H1 (cell line): ENCODE data around the gene POLR1F. TPM values are rescaled to one million over a fixed set of nuclear protein-coding genes. Genes with fewer than 3 reads are reported as not detected.

Experiments
- CTCF ChIA-PET: fragments of 300-600 bp; sonication (Branson Sonifier 250); formaldehyde crosslinking; loops from one replicate; lab custom pipeline; 2021; ENCODE audit not compliant: partially characterized antibody; lab: Charles Lee
- POLR2A ChIA-PET: fragments of 300-600 bp; sonication (Branson Sonifier 250); formaldehyde crosslinking; loops from one replicate; lab custom pipeline; 2021; ENCODE audit warnings: inconsistent platforms; ENCODE audit not compliant: partially characterized antibody; lab: Charles Lee
- DNase-seq, 2 experiments: peaks; one replicate each; pipeline versions ENCODE4 v3.0.0 to v3.0.0-alpha.2; 2010 to 2022; ENCODE audit warnings: low spot score in 2 of 2, low read depth in 1 of 2, mixed read lengths in 1 of 2
- FAIRE-seq: peaks from 2 replicates; lab custom pipeline; 2011; peaks lifted over from hg19 to GRCh38; lab: Jason Lieb, UNC
- H2AFZ ChIP-seq: 2 replicates; pipeline ENCODE4 v1.8.1; 2012; ENCODE audit warnings: low read length, inconsistent platforms
- H2AK5ac ChIP-seq: 2 replicates; pipeline ENCODE4 v1.6.1; 2013; ENCODE audit warnings: low read depth, low read length
- H2BK120ac ChIP-seq: replicated peaks from 2 replicates; pipeline ENCODE3; 2013; ENCODE audit warnings: low read depth, low read length, inconsistent platforms
- H2BK12ac ChIP-seq: 2 replicates; pipeline ENCODE4 v1.6.1; 2013; ENCODE audit warnings: low read depth, low read length
- H2BK15ac ChIP-seq: 2 replicates; pipeline ENCODE4 v1.6.1; 2013; ENCODE audit warnings: low read length
- H2BK20ac ChIP-seq: 2 replicates; pipeline ENCODE4 v1.6.1; 2013; ENCODE audit warnings: low read length
- H2BK5ac ChIP-seq: 2 replicates; pipeline ENCODE4 v1.6.1; 2013; ENCODE audit warnings: low read depth, low read length
- H3K14ac ChIP-seq: 2 replicates; pipeline ENCODE4 v1.6.1; 2013; ENCODE audit warnings: inconsistent platforms; ENCODE audit not compliant: insufficient read length
- H3K18ac ChIP-seq: 2 replicates; pipeline ENCODE4 v1.6.1; 2013; ENCODE audit warnings: low read length; ENCODE audit errors: extremely low read depth
- H3K23ac ChIP-seq: 2 replicates; pipeline ENCODE4 v1.6.1; 2013; ENCODE audit warnings: inconsistent platforms; ENCODE audit not compliant: insufficient read length
- H3K23me2 ChIP-seq: 2 replicates; pipeline ENCODE4 v1.6.1; 2013; ENCODE audit warnings: low read depth, low read length
- H3K27ac ChIP-seq: 2 replicates; pipeline ENCODE4 v1.6.1; 2011; ENCODE audit warnings: low read depth, low read length, inconsistent platforms
- H3K27me3 ChIP-seq, 4 experiments: replicated peaks in 1 of 4; 1 replicate in 1 of 4; 2 replicates in 3 of 4; pipeline versions ENCODE4 v1.6.1 to v1.8.1; 2011 to 2013; ENCODE audit warnings: low read length in 3 of 4, mild to moderate bottlenecking in 3 of 4, inconsistent platforms in 2 of 4, mixed read lengths in 2 of 4, moderate library complexity in 1 of 4; ENCODE audit not compliant: control insufficient read depth in 3 of 4, insufficient read depth in 3 of 4; ENCODE audit errors: extremely low read depth in 1 of 4
- H3K36me3 ChIP-seq, 4 experiments: 2 replicates each; pipeline versions ENCODE4 v1.6.1 to v1.8.1; 2011 to 2013; ENCODE audit warnings: mild to moderate bottlenecking in 4 of 4, low read length in 3 of 4, moderate library complexity in 2 of 4, control low read depth in 1 of 4, inconsistent platforms in 1 of 4; ENCODE audit not compliant: insufficient read depth in 4 of 4, control insufficient read depth in 2 of 4
- H3K4ac ChIP-seq: replicated peaks from 2 replicates; pipeline ENCODE3; 2013; ENCODE audit warnings: low read length, low read depth, mixed read lengths, inconsistent platforms; ENCODE audit not compliant: insufficient read length
- H3K4me1 ChIP-seq, 4 experiments: replicated peaks in 1 of 4; 1 replicate in 1 of 4; 2 replicates in 3 of 4; pipeline versions ENCODE4 v1.6.1 to v1.8.1; 2011 to 2013; ENCODE audit warnings: low read length in 3 of 4, inconsistent platforms in 2 of 4, mixed read lengths in 1 of 4; ENCODE audit not compliant: insufficient read depth in 4 of 4, control insufficient read depth in 3 of 4
- H3K4me2 ChIP-seq, 2 experiments: 2 replicates each; pipeline versions ENCODE4 v1.6.1 to v1.8.1; 2011 to 2013; ENCODE audit warnings: low read depth in 2 of 2, low read length in 2 of 2, control low read depth in 1 of 2, inconsistent platforms in 1 of 2, mild to moderate bottlenecking in 1 of 2; ENCODE audit not compliant: insufficient read depth in 1 of 2
- H3K4me3 ChIP-seq, 4 experiments: fragments of 200-600, 300-600 bp in 1 of 4; sonication (generic), shearing (Covaris generic), sonication (Bioruptor Twin) in 1 of 4; 2 replicates each; pipeline versions ENCODE4 v1.5.1 to v1.8.1; 2011 to 2016; ENCODE audit warnings: low read length in 4 of 4, low read depth in 3 of 4, control low read depth in 2 of 4, inconsistent platforms in 2 of 4, mild to moderate bottlenecking in 2 of 4, mixed read lengths in 1 of 4, moderate library complexity in 1 of 4; ENCODE audit not compliant: insufficient read depth in 2 of 4; ENCODE audit errors: extremely low read depth in 1 of 4
- H3K56ac ChIP-seq: replicated peaks from 2 replicates; pipeline ENCODE3; 2013; ENCODE audit warnings: low read depth, mild to moderate bottlenecking, mixed read lengths, low read length, inconsistent platforms; ENCODE audit not compliant: insufficient read length
- H3K79me1 ChIP-seq: 2 replicates; pipeline ENCODE4 v1.6.1; 2013; ENCODE audit warnings: low read depth, low read length, control low read depth
- H3K79me2 ChIP-seq, 2 experiments: 2 replicates each; pipeline versions ENCODE4 v1.6.1 to v1.8.1; 2012 to 2013; ENCODE audit warnings: low read length in 2 of 2, mild to moderate bottlenecking in 2 of 2, inconsistent platforms in 1 of 2; ENCODE audit not compliant: insufficient read depth in 2 of 2, control insufficient read depth in 1 of 2
- H3K9ac ChIP-seq, 4 experiments: replicated peaks in 1 of 4; 1 replicate in 1 of 4; 2 replicates in 3 of 4; pipeline versions ENCODE4 v1.6.1 to v1.8.1; 2011 to 2013; ENCODE audit warnings: low read depth in 3 of 4, low read length in 3 of 4, control low read depth in 2 of 4, mild to moderate bottlenecking in 2 of 4, moderate library complexity in 2 of 4, inconsistent platforms in 1 of 4; ENCODE audit errors: extremely low read depth in 1 of 4
- H3K9me3 ChIP-seq, 2 experiments: 2 replicates each; pipeline versions ENCODE4 v1.6.1 to v1.8.1; 2012 to 2013; ENCODE audit warnings: mild to moderate bottlenecking in 2 of 2, moderate library complexity in 2 of 2, control low read depth in 1 of 2, inconsistent platforms in 1 of 2, low read depth in 1 of 2, low read length in 1 of 2, mixed read lengths in 1 of 2; ENCODE audit not compliant: insufficient read depth in 2 of 2
- H4K20me1 ChIP-seq, 2 experiments: replicated peaks in 1 of 2; 2 replicates each; pipeline versions ENCODE3 to v1.8.1; 2011 to 2013; ENCODE audit warnings: inconsistent platforms in 2 of 2, low read length in 2 of 2, mild to moderate bottlenecking in 1 of 2; ENCODE audit not compliant: insufficient read depth in 2 of 2, control insufficient read depth in 1 of 2
- H4K5ac ChIP-seq: 2 replicates; pipeline ENCODE4 v1.6.1; 2013; ENCODE audit warnings: low read length, low read depth, mixed read lengths, inconsistent platforms; ENCODE audit not compliant: insufficient read length
- H4K8ac ChIP-seq: 2 replicates; pipeline ENCODE4 v1.8.0; 2013; ENCODE audit warnings: mild to moderate bottlenecking, moderate library complexity, low read length, inconsistent platforms; ENCODE audit not compliant: insufficient read depth; ENCODE audit errors: extremely low read depth
- H4K91ac ChIP-seq: replicated peaks from 2 replicates; pipeline ENCODE3; 2013; ENCODE audit warnings: low read length, mixed read lengths, inconsistent platforms; ENCODE audit not compliant: insufficient read length
- BCL11A ChIP-seq, 2 experiments: IDR thresholded peaks; one replicate each; pipeline ENCODE4 v1.6.1; 2011; ENCODE audit warnings: low read depth in 2 of 2, low read length in 2 of 2, mild to moderate bottlenecking in 2 of 2
- CBX5 ChIP-seq: fragments of 300-800, 300-1000 bp; sonication (generic); IDR thresholded peaks from 2 replicates; pipeline ENCODE4 v1.7.1; 2016; ENCODE audit warnings: antibody characterized with exemption, low read length, low read depth
- CTBP2 ChIP-seq: IDR thresholded peaks from 2 replicates; pipeline ENCODE4 v1.7.0; 2011; ENCODE audit warnings: borderline replicate concordance, mild to moderate bottlenecking, moderate library complexity, mixed read lengths, low read length; ENCODE audit not compliant: insufficient read depth, insufficient read length
- HDAC6 ChIP-seq: IDR thresholded peaks from one replicate; pipeline ENCODE4 v1.7.1; 2012; ENCODE audit warnings: low read depth, mild to moderate bottlenecking, inconsistent platforms, low read length, moderate library complexity
- POLR2AphosphoS5 ChIP-seq: IDR thresholded peaks from 2 replicates; pipeline ENCODE4 v1.6.1; 2011; ENCODE audit warnings: low read depth, low read length
- RAD21 ChIP-seq, 2 experiments: IDR thresholded peaks in 1 of 2; conservative IDR thresholded peaks in 1 of 2; 2 replicates each; pipeline ENCODE4 v1.6.1; 2011; ENCODE audit warnings: low read depth in 2 of 2, low read length in 2 of 2, improper control_type of control experiment in 1 of 2, inconsistent platforms in 1 of 2, mild to moderate bottlenecking in 1 of 2, moderate library complexity in 1 of 2
- SIN3A ChIP-seq, 2 experiments: IDR thresholded peaks in 1 of 2; conservative IDR thresholded peaks in 1 of 2; 2 replicates each; pipeline ENCODE4 v1.6.1; 2011 to 2012; ENCODE audit warnings: low read length in 2 of 2, improper control_type of control experiment in 1 of 2, low read depth in 1 of 2, mild to moderate bottlenecking in 1 of 2
- SIRT6 ChIP-seq: IDR thresholded peaks from one replicate; pipeline ENCODE4 v1.7.1; 2012; ENCODE audit warnings: low read length, inconsistent platforms
- SUZ12 ChIP-seq: fragments of 200-600 bp; sonication (generic); IDR thresholded peaks from 2 replicates; pipeline ENCODE4 v1.6.1; 2012; ENCODE audit warnings: mild to moderate bottlenecking, inconsistent platforms, low read length, moderate library complexity, mixed read lengths
- TAF7 ChIP-seq: optimal IDR thresholded peaks from 2 replicates; pipeline ENCODE3; 2011; ENCODE audit warnings: low read depth, mild to moderate bottlenecking, inconsistent platforms, low read length, moderate library complexity, borderline replicate concordance
- YY1 ChIP-seq: IDR thresholded peaks from 2 replicates; pipeline ENCODE4 v1.6.1; 2011; ENCODE audit warnings: low read depth, mild to moderate bottlenecking, low read length
- WGBS, 2 experiments: shearing (Covaris generic) in 1 of 2; methylation state at CpG; one replicate each; pipeline versions ENCODE4 v1.1.6 to v1.1.7; 2013 to 2015; ENCODE audit warnings: low lambda C conversion rate in 2 of 2, mixed read lengths in 2 of 2, inconsistent platforms in 1 of 2, low coverage in 1 of 2, missing lambda C conversion rate in 1 of 2; ENCODE audit not compliant: insufficient replicate concordance in 2 of 2, insufficient coverage in 1 of 2, insufficient read length in 1 of 2; ENCODE audit errors: extremely low coverage in 1 of 2, missing lambda C conversion rate in 1 of 2; 5-methylcytosine and 5-hydroxymethylcytosine counted together
- polyA plus RNA-seq, 7 experiments: library from polyadenylated mRNA; depleted of rRNA in 3 of 7; stranded (reverse) in 5 of 7; unstranded in 2 of 7; fragments of >200 nt in 5 of 7; fragments of 200-250 nt in 2 of 7; gene quantifications; 1 replicate in 5 of 7; 2 replicates in 1 of 7; 4 replicates in 1 of 7; pipeline versions ENCODE4 v1.2.1 to v1.2.3, GENCODE V29; 2011 to 2013; ENCODE audit warnings: missing spikeins in 2 of 7, mixed read lengths in 2 of 7
- total RNA-seq: library from RNA; stranded (reverse); fragmentation: NEBNext Ultra II Directional; extraction: Animal tissue kit (Norgen Biotek cat#: 25700); gene quantifications from 2 replicates; pipeline ENCODE4 v1.2.1, GENCODE V29; 2021
- TF ChIP-seq, protein P1 (sequence below): IDR thresholded peaks from 2 replicates; pipeline ENCODE4 v1.6.1; 2012; ENCODE audit warnings: inconsistent platforms
- TF ChIP-seq, protein P2 (sequence below): IDR thresholded peaks from 2 replicates; pipeline ENCODE4 v1.6.1; 2011; ENCODE audit warnings: low read depth, mild to moderate bottlenecking, low read length; ENCODE audit not compliant: insufficient read depth

The POLR1F gene
- total and polyA plus RNA-seq, 2 of the 8 experiments (the other 6 are each of a cell fraction or from before 2014, with no cell fraction given), result 11.2 to 24.6 TPM

DNA sequence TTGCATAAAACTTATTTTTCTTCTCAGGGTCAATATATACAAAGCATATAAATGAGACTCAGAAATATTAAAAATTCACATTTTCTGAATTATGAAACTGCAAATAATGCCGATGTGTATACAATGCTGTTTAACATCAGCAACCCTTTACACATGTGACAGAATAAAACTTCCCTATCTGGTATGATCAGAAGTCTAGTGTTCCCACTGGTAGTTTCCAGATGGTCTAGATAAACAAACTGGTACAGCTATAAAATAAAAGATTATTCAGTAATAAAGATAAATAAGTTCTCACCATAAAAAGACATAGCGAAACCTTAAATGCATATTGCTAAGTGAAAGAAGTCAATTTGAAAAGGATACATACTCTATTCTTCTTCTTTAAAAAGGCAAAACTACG, 7.9 kb downstream of the POLR1F start:
- no peak overlapping the region for H3K27ac ChIP-seq
- H3K18ac ChIP-seq, result no peak overlapping the region
- H4K20me1 ChIP-seq, result no peaks in the 10 kb centered on the region
- H3K23me2 ChIP-seq, result no peaks in the 10 kb centered on the region
- H4K5ac ChIP-seq, result no peak overlapping the region
- H4K8ac ChIP-seq, result no peak overlapping the region
- H4K91ac ChIP-seq, result no peak overlapping the region
- H3K4ac ChIP-seq, result no peak overlapping the region
- H2BK15ac ChIP-seq, result no peak overlapping the region
- peaks cover 0 to 16% (median 3%) of the 10 kb centered on the region in 4 experiments; a peak in 3 of 8 replicates for H3K36me3 ChIP-seq
- no peak overlapping the region for H2BK12ac ChIP-seq
- no peaks in the 10 kb centered on the region for H3K9me3 ChIP-seq
- no peak for FAIRE-seq
- H3K27me3 ChIP-seq, result no peaks in the 10 kb centered on the region
- H3K23ac ChIP-seq, result no peak overlapping the region
- H3K4me1 ChIP-seq, result no peaks in the 10 kb centered on the region
- no peak for DNase-seq
- 96% methylated on average over 3 of the region's 3 CpGs; no CpG with 5 or more reads in 1 of the 2 experiments for WGBS, 2 experiments
- H2BK5ac ChIP-seq, result no peak overlapping the region
- H3K56ac ChIP-seq, result no peak overlapping the region
- no peak overlapping the region for H3K4me3 ChIP-seq
- H2AK5ac ChIP-seq, result no peak overlapping the region
- no peak overlapping the region for H3K9ac ChIP-seq
- no peak overlapping the region for H2BK120ac ChIP-seq
- H3K4me2 ChIP-seq, result no peak overlapping the region
- no peak overlapping the region for H2BK20ac ChIP-seq
- peaks cover 3% of the 10 kb centered on the region; the same call in 1 of the 2 replicates for H3K79me1 ChIP-seq
- no peak overlapping the region for H3K14ac ChIP-seq
- CTCF ChIA-PET, result interaction anchor here (1.1 to 2.3 kb wide), 3 partner anchors 8 to 54 kb away, joined by 6 to 16 read pairs (median 6); partner anchors contain the start of gene POLR1F
- no peak overlapping the region for H2AFZ ChIP-seq
- POLR2A ChIA-PET, result interaction anchor here (1.0 kb wide), 1 partner anchor 8 kb away, joined by 3 read pairs; the partner anchor contains the start of gene POLR1F
- H3K79me2 ChIP-seq, result peaks cover 3 to 32% of the 10 kb centered on the region in 2 experiments; a peak in 2 of 4 replicates
- TF ChIP-seq SUZ12, result no peak
- TF ChIP-seq, protein P1, sequence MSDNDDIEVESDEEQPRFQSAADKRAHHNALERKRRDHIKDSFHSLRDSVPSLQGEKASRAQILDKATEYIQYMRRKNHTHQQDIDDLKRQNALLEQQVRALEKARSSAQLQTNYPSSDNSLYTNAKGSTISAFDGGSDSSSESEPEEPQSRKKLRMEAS, result no peak
- no peak for TF ChIP-seq CBX5
- TF ChIP-seq YY1, result no peak
- no peak for TF ChIP-seq HDAC6
- TF ChIP-seq RAD21 (IDR thresholded peaks at IDR 0.05 in 1 of 2, conservative IDR thresholded peaks at IDR 0.05 in 1 of 2; ENCODE audit: low read depth in 2 of 2, low read length in 2 of 2), result no peak
- TF ChIP-seq SIRT6, result no peak
- TF ChIP-seq, protein P2, sequence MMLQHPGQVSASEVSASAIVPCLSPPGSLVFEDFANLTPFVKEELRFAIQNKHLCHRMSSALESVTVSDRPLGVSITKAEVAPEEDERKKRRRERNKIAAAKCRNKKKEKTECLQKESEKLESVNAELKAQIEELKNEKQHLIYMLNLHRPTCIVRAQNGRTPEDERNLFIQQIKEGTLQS, result no peak
- TF ChIP-seq CTBP2, result no peak
- no peak for TF ChIP-seq POLR2AphosphoS5
- TF ChIP-seq TAF7, result no peak
- TF ChIP-seq BCL11A (IDR thresholded peaks at IDR 0.05; ENCODE audit: low read depth in 2 of 2, low read length in 2 of 2), result no peak
- TF ChIP-seq SIN3A (conservative IDR thresholded peaks at IDR 0.05 in 1 of 2, IDR thresholded peaks at IDR 0.05 in 1 of 2; ENCODE audit: low read depth in 1 of 2, low read length in 2 of 2), result no peak
